HepG2 (cell line): Measurements from ENCODE around the gene HRG. TPM values are rescaled to one million over a fixed set of nuclear protein-coding genes. Genes with fewer than 3 reads are reported as not detected.

Experiments
- ARID2 ChIP-seq: sonication (generic); formaldehyde crosslinking; IDR thresholded peaks from 2 replicates; pipeline ENCODE4 v1.8.1; 2022; ENCODE audit warnings: mild to moderate bottlenecking, missing genetic modification reagents, borderline replicate concordance
- ARNTL ChIP-seq: sonication (generic); formaldehyde crosslinking; IDR thresholded peaks from 2 replicates; pipeline ENCODE4 v1.4.0; 2020; ENCODE audit warnings: mild to moderate bottlenecking, missing genetic modification reagents
- E2F2 ChIP-seq: sonication (generic); formaldehyde crosslinking; IDR thresholded peaks from 2 replicates; pipeline ENCODE4 v1.4.0; 2020; ENCODE audit warnings: missing genetic modification reagents, borderline replicate concordance
- FOSL1 ChIP-seq: sonication (generic); formaldehyde crosslinking; IDR thresholded peaks from 2 replicates; pipeline ENCODE4 v1.9.0; 2021; ENCODE audit warnings: missing genetic modification reagents, borderline replicate concordance
- HNRNPLL ChIP-seq: fragments of 200-400 bp; formaldehyde crosslinking; IDR thresholded peaks from 2 replicates; pipeline ENCODE4 v1.6.1; 2017; ENCODE audit warnings: mild to moderate bottlenecking, low read depth, low read length; ENCODE audit not compliant: poor library complexity, severe bottlenecking
- KAT2B ChIP-seq: fragments of 150-350 bp; IDR thresholded peaks from 2 replicates; pipeline ENCODE4 v1.6.1; 2014; ENCODE audit warnings: low read depth, low read length, borderline replicate concordance
- KAT8 ChIP-seq: IDR thresholded peaks from 2 replicates; pipeline ENCODE4 v1.6.1; 2016; ENCODE audit warnings: missing genetic modification reagents, missing compliant biosample characterization
- SOX5 ChIP-seq: IDR thresholded peaks from 2 replicates; pipeline ENCODE4 v1.6.1; 2016; ENCODE audit warnings: borderline replicate concordance
- SP4 ChIP-seq: sonication (generic); formaldehyde crosslinking; IDR thresholded peaks from 2 replicates; pipeline ENCODE4 v1.8.1; 2023; ENCODE audit warnings: mild to moderate bottlenecking, missing genetic modification reagents
- TBX3 ChIP-seq: fragments of 450-650 bp; IDR thresholded peaks from 2 replicates; pipeline ENCODE4 v1.6.1; 2017; ENCODE audit warnings: antibody characterized with exemption, mild to moderate bottlenecking, inconsistent platforms, borderline replicate concordance
- ZC3H13 ChIP-seq: sonication (generic); formaldehyde crosslinking; IDR thresholded peaks from 2 replicates; pipeline ENCODE4 v1.8.1; 2023; ENCODE audit warnings: mild to moderate bottlenecking, missing genetic modification reagents, moderate library complexity
- ZFAT ChIP-seq: sonication (generic); formaldehyde crosslinking; conservative IDR thresholded peaks from 2 replicates; pipeline ENCODE4 v1.8.1; 2023; ENCODE audit warnings: missing genetic modification reagents, inconsistent platforms
- ZNF451 ChIP-seq: sonication (generic); formaldehyde crosslinking; IDR thresholded peaks from 2 replicates; pipeline ENCODE4 v1.5.0; 2020; ENCODE audit warnings: mild to moderate bottlenecking, missing genetic modification reagents
- ZNF580 ChIP-seq: IDR thresholded peaks from 2 replicates; pipeline ENCODE4 v1.6.1; 2016; ENCODE audit warnings: low read depth, borderline replicate concordance
- ZNF598 ChIP-seq: sonication (generic); formaldehyde crosslinking; IDR thresholded peaks from 2 replicates; pipeline ENCODE4 v1.5.1; 2020; ENCODE audit warnings: mild to moderate bottlenecking, missing genetic modification reagents, borderline replicate concordance
- ZNF740 ChIP-seq: sonication (generic); formaldehyde crosslinking; IDR thresholded peaks from 2 replicates; pipeline ENCODE4 v1.4.0; 2020; ENCODE audit warnings: missing genetic modification reagents
- polyA plus RNA-seq, 8 experiments: library from polyadenylated mRNA; depleted of rRNA in 3 of 8; stranded (reverse) in 7 of 8; unstranded in 1 of 8; fragments of >200 nt; fragmentation: Illumina TruSeq in 4 of 8; extraction: Trizol in 4 of 8; gene quantifications; 2 replicates each; pipeline versions ENCODE4 v1.2.1 to v1.2.3, GENCODE V29; 2011 to 2016; ENCODE audit warnings: low read depth in 4 of 8, missing spikeins in 1 of 8, mixed read lengths in 1 of 8; ENCODE audit not compliant: insufficient read depth in 1 of 8
- total RNA-seq, 5 experiments: library from RNA; depleted of rRNA; stranded (reverse); fragments of >200 nt; fragmentation: Illumina TruSeq; extraction: Trizol; gene quantifications; 2 replicates each; pipeline ENCODE4 v1.2.3, GENCODE V29; 2016; ENCODE audit warnings: low read depth in 1 of 5
- TF ChIP-seq, protein P1 (sequence below): sonication (generic); formaldehyde crosslinking; IDR thresholded peaks from 2 replicates; pipeline ENCODE4 v1.4.0; 2020; ENCODE audit warnings: missing genetic modification reagents

HRG gene
- total and polyA plus RNA-seq, 2 of the 13 experiments (the other 11 are each of a cell fraction or from before 2014, with no cell fraction given), result 0.09 to 0.11 TPM

- TF ChIP-seq E2F2 (CRISPR knock-in tag) (0 out of 2 replicates have a peak, but pooled peaks have one; percentile 21), ZC3H13 (CRISPR knock-in tag) (peak; percentile 98), ARID2 (CRISPR knock-in tag) (peak; percentile 95), SOX5 (CRISPR knock-in tag) (no peak; the same call in 1 of the 2 replicates), ZNF740 (CRISPR knock-in tag) (no peak; the same call in 1 of the 2 replicates), HNRNPLL (peak; percentile 46), KAT2B (no peak), TBX3 (no peak), SP4 (peak; percentile 64), ZNF580 (CRISPR knock-in tag) (0 out of 2 replicates have a peak, but pooled peaks have one; percentile 16), ZNF598 (CRISPR knock-in tag) (peak; percentile 84; the same call in 1 of the 2 replicates), ZNF451 (peak; percentile 73), ARNTL (CRISPR knock-in tag) (peak; percentile 17; the same call in 1 of the 2 replicates), FOSL1 (no peak), ZFAT (CRISPR knock-in tag) (no peak), KAT8 (no peak)
- TF ChIP-seq, protein P1, sequence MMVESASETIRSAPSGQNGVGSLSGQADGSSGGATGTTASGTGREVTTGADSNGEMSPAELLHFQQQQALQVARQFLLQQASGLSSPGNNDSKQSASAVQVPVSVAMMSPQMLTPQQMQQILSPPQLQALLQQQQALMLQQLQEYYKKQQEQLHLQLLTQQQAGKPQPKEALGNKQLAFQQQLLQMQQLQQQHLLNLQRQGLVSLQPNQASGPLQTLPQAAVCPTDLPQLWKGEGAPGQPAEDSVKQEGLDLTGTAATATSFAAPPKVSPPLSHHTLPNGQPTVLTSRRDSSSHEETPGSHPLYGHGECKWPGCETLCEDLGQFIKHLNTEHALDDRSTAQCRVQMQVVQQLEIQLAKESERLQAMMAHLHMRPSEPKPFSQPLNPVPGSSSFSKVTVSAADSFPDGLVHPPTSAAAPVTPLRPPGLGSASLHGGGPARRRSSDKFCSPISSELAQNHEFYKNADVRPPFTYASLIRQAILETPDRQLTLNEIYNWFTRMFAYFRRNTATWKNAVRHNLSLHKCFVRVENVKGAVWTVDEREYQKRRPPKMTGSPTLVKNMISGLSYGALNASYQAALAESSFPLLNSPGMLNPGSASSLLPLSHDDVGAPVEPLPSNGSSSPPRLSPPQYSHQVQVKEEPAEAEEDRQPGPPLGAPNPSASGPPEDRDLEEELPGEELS, result no peak; the same call in 1 of the 2 replicates
Observed at GRCh38 chr3:186620213-186621092, 45.4 kb upstream of the HRG start (continued).
